ENCODE data around the gene PCBP2.

DNA sequence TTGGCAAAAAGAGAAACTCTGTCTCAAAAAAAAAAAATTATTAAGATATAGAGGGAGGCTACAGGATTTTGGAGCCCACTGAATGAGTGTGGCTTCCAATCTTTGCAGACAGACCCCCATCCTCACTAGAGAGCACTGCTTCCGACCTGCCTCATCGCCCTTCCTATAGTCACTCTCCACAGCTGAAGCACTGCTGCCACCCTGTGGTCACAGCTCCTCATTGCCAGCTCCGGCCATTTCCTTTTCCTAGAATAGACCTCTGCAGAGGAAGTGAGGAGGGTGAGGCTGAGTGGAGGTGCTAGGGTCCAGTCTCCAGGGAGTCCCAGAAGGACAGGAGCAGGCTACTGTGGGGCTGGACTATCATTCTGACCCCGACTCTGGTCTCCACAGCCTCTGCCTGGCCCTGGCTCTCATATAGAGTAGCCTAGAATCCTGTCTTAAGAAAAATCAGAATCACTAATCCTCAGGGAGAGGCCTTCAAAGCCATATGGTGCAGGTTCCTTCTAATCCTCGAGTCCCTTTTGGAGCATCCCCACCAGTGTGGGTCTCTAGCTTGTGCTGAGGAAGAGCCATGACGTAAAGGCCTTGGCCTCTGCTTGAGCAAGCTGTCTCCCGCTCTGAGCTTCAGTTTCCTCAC lies 56.8 kb downstream of the PCBP2 start:
- TF ChIP-seq, protein P1, sequence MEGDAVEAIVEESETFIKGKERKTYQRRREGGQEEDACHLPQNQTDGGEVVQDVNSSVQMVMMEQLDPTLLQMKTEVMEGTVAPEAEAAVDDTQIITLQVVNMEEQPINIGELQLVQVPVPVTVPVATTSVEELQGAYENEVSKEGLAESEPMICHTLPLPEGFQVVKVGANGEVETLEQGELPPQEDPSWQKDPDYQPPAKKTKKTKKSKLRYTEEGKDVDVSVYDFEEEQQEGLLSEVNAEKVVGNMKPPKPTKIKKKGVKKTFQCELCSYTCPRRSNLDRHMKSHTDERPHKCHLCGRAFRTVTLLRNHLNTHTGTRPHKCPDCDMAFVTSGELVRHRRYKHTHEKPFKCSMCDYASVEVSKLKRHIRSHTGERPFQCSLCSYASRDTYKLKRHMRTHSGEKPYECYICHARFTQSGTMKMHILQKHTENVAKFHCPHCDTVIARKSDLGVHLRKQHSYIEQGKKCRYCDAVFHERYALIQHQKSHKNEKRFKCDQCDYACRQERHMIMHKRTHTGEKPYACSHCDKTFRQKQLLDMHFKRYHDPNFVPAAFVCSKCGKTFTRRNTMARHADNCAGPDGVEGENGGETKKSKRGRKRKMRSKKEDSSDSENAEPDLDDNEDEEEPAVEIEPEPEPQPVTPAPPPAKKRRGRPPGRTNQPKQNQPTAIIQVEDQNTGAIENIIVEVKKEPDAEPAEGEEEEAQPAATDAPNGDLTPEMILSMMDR (IDR thresholded peaks at IDR 0.05), result peak; percentile 56 to 91 (median 83)
- TF ChIP-seq POLR2AphosphoS5 (IDR thresholded peaks at IDR 0.05; ENCODE audit: insufficient read depth in 1 of 2, low read depth in 1 of 2), result peak in 1 of 2 donors; percentile 17
